ENCODE results near the gene CDKAL1. TPM values are rescaled to one million over a fixed set of nuclear protein-coding genes. Genes with fewer than 3 reads are reported as not detected.
"Not testable (repeated sequence)": the region's sequence is repeated elsewhere in the genome, so short reads cannot be mapped to it uniquely, and the experiment has no call there.

Gene CDKAL1
- total RNA-seq, 1 experiment from 2014 or later, result 22.3 TPM

DNA sequence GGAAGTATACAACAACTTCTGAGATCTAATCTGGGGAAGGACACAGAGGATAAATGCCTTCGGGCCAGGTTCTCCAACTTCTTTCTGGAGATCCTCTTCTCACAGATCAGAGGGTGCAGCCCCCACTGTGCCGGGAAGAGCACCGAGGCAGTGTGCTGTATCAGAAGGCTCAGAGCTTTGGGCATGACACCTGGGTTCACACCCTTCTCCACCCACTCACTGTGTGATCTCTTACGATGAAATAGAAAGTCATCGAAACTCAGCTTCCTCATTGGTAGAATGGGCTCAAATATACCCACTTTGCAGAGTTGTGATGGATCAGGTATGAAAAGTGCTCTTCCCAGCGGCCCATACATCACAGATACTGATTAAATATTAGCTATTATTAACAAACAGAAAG lies 711.8 kb downstream of the CDKAL1 start:
- DNase-seq (ENCODE audit: low read depth), result no peak

- not testable (repeated sequence) for DNase-seq (ENCODE audit: low read depth)
These were observed 720.2 kb downstream of the CDKAL1 start for GRCh38 chr6:21254460-21254859.

DNA sequence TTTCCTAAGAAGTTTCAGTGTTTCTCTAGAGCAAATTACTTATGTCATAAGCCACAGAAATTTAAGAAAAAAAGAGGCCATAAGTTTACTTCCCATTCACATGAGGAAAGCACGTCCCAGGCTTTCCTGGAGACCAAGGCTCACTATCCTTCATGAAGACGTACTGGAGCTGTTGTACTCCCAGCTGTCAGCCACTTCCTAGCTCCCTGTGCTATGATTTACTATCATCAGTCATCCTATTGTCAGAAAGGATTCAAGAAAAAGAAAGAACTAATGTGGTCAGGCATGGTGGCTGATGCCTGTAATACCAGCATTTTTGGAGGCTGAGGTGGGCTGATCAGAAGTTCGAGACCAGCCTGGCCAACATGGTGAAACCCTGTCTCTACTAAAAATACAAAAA lies 721.9 kb downstream of the CDKAL1 start:
- no peak for DNase-seq (ENCODE audit: low read depth)

DNA sequence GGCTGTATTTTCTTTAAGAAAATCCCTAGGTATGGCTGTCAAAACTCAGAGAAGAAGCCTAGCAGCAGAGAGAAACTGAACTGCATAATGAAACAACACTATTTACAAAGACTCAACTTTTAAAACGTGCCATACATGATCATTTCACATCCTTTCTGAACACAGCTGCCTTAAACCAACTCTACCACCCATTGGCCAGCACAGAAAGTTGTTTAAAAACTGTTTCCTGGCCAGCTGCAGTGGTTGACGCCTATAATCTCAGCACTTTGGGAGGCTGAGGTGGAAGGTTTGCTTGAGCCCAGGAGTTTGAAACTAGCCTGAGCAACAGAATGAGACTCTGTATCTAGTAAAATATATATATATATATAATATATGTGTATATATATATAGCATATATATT lies 722.9 kb downstream of the CDKAL1 start:
- no peak for DNase-seq (ENCODE audit: low read depth)

- DNase-seq (ENCODE audit: low read depth), result no peak
These were observed 724.4 kb downstream of the CDKAL1 start for GRCh38 chr6:21258665-21259064.

- no peak for DNase-seq (ENCODE audit: low read depth)
These were observed 725.4 kb downstream of the CDKAL1 start for GRCh38 chr6:21259660-21260059.

DNA sequence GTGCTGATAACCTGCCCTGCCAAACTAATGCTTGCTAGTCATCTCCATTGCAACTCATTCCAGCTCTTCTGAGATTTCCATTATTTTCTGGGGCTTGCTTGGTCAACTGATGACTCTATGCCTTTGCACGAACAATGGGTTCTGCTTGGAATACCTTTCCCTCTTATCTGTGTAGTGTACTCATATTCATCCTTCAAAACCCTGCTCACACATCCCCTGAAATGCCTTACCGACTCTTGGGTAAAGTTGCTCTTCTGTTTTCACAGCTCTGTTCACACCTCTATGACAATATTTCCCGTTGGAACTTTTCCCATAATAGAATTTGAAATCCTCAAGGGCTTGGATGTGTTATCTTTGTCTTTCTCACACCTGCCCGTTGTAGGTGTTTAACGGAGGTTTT lies 728.2 kb downstream of the CDKAL1 start:
- DNase-seq (ENCODE audit: low read depth), result no peak

DNA sequence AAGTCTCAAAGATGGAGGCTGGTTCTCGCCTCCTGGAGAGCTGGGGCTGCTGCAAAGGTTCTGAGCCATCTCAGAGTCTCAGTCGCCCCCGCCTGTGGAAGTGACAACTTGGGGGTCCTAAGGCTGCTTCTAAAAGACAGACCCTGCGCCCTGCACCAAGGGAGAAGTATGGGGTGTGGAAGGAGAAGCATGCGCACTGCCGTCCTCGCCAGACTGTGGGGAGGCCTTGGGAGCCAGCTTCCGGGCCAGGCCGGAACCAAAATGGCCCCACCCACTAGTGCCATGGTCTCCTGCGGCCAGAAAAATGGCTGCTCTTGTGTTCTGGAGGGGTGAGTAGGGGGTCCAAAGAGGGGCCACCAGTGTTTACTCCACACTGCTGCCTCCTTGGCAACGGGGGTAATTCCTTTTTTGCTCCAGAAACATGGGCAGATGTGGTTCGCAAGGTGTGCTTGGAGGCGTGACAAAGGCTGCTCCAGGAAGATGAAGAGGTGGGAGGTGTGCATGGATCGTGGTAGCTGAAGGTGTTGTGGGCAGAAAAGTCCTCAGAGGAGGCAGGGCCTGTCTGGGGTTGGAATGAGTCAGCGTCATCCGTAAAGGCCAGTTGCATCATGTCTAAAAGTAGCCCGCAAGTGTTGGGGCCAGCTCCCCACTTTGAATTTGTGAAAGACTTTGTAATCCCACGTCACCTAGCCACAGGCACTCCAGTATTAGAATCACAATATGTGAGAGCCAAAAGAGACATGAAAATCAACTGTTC lies 729.5 kb downstream of the CDKAL1 start:
- DNase-seq (ENCODE audit: low read depth), result peak; percentile 76

DNA sequence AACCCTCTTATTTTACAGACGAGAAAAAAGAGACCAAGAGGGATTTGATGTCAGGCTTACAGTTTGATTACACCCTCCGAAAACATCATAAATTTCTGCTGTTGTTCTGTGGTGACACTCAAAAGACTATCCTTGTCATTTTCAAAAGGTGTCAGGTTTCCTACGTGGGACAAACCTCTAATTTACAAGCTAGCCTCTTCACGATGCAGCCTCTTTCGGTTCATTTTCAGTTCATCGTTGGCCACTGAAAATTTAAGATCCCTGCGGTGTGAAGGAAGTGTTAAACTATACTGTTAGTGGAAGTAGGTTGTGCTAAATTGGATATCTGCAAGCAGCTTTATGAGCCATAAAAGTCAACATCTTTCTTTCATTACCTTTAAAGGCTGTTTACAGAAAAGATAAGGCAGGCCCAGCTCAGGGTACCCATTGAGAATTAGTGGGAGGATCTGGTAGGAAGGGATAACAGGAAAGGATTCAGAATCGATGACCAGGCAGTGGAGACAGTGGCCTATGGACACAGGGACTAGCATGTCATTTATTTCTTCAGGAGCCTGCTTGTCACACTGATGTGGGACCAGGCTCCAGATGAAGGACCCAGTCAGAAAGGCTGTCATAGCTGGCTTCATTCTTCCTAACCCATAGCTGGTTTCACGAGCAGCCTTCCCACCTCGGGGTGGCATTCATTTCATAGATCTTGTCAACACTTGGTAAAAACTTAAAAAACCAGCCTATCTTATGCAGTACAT lies 730.2 kb downstream of the CDKAL1 start:
- no peak for DNase-seq (ENCODE audit: low read depth)

DNA sequence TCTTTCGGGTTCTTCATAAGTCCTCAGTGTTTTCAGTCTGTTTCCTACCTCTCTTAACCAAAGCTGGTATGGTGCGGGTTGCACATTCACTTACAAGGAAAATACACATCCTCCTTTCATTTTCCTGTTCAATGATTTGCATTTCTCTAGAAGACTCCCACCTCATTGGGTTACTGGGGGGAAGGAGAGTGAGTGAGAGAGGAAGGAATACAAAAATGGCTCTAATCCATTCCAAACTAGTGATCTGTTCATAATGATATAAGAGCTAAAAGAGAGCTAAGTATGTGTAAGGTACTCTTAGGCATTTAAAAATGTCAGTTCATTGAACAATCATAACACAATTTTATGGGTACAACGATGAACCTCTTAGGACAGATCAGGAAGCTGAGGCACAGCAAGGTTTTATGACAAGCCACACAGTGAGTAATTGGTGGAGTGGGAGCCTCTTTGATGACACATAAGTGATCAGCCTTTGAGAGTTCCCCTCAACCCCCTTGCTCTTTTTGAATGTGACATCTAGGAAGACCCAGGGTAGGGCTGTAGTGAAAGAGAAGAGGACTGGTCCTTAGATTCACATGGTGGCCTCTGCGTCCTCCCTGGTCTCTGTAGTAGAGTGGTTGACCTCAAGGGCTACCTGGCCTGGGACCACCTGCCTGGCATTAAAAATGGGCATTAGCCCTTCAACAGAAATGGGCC lies 730.9 kb downstream of the CDKAL1 start:
- DNase-seq (ENCODE audit: low read depth), result no peak

DNA sequence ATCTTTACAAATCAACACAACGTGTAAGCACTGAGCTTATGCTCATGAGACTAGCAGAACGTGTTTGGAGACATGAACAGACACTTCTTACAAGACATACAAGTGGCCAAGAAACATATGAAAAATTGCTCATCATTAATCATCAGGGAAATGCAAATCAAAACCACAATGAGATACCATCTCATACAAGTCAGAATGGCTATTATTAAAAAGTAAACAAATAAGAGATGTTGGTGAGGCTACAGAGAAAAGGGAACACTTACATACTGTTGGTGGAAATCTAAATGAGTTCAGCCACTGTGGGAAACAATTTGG lies 731.4 kb downstream of the CDKAL1 start:
- DNase-seq (ENCODE audit: low read depth), result peak; percentile 14

DNA sequence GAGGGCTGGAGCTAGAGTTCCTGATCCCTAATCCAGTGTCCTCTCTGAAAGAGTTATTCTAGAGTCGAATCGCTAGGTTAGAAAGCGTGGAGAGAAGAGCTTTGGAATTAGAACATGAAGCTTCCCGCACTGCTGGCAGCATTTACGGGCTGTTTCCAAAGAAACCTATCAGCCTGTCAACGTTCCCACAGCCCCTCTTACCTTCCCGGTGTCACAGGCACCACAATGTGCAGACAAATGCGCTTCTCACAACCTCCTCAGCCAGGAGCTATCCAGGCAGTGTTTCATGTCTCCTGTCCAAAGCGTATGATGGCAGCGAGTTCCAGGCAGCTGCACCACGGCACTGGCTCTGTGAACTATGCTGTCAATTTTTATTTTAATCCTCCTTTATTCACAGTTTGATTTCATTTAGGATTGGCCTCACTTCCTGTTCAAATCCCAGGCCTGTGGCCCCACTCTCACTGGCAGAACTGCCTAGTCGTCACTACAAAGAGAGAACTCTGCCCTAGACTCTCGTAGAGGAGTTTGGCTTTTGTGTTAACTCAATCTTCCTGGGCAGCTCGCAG lies 736.5 kb downstream of the CDKAL1 start:
- no peak for DNase-seq (ENCODE audit: low read depth)

DNA sequence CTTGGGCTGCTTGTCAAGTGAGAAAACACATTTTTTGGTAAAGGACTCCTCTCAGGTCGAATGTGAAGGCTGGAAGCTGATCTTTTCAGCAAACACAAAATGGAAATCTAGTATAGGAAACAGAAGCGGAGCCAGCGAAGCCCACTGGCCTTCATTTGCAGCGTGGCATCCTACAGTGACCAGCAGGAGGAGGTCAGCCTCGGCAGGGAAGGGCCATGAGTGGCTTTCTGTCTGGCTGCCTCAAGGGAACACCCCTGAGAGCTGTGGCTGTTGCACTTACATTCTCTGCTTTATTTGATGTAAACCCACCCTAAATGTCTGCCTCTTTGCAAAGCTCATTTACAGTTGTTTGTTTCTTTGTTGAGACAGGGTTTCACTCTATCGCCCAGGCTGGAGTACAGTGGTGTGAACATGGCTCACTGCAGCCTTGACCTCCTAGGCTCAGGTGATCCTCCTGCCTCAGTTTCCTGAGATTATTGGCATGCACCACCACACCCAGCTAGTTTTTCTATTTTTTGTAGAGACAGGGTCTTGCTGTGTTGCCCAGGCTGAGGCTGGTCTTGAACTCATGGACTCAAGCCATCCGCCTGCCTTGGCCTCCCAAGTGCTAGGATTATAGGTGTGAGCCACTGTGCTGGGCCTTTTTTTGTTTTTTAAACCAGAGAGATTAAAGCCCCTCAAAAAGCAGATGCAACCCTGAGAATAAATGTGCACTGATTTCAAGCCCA lies 737.3 kb downstream of the CDKAL1 start:
- no peak for DNase-seq (ENCODE audit: low read depth)

- no peak for DNase-seq (ENCODE audit: low read depth)
These were observed 739.2 kb downstream of the CDKAL1 start for GRCh38 chr6:21273451-21273850.

GRCh38 chr6:21274851-21275250 lies 740.6 kb downstream of the CDKAL1 start:
- DNase-seq (ENCODE audit: low read depth), result no peak

- no peak for DNase-seq (ENCODE audit: low read depth)
These were observed 743.5 kb downstream of the CDKAL1 start for GRCh38 chr6:21277601-21278374.

GRCh38 chr6:21278375-21278745 lies 744.1 kb downstream of the CDKAL1 start:
- DNase-seq (ENCODE audit: low read depth), result no peak

GRCh38 chr6:21279619-21280018 lies 745.4 kb downstream of the CDKAL1 start:
- DNase-seq (ENCODE audit: low read depth), result no peak

DNA sequence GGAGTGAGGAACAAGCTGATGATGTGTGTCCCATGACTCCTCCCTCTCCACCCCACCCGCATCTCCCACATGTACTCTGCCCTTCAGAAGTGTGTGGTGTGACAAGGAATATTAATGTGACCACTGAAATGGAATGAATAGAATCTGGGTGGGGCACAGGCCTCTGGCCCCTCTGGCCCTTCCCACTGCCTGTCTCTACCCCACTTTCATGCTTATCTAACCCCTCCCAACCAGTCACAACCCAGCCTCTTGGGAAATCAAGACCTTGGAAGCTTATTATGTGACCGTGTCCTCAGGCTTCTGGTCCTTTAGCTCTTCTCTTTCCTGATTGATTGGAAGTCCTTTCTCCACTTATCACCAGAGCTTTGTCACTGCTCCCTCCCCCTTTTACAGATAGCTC lies 747.1 kb downstream of the CDKAL1 start:
- no peak for DNase-seq (ENCODE audit: low read depth)

Data from RPMI7951 (cell line).